Thoracic aorta (tissue), 2 donors: ENCODE data around the gene PLCH1. TPM values are rescaled to one million over a fixed set of nuclear protein-coding genes. Genes with fewer than 3 reads are reported as not detected.

Source experiments
- ATAC-seq: fragments of 150-250 bp; one replicate; pipeline ENCODE4 v1.8.0; 2017; ENCODE audit warnings: low read depth; ENCODE audit not compliant: insufficient number of reproducible peaks, low FRiP score
- DNase-seq: peaks from one replicate; pipeline ENCODE4 v3.0.0-alpha.2; 2020; ENCODE audit warnings: low spot score
- H3K27ac ChIP-seq, 2 donors: fragments of 200-600 bp; sonication (generic); 1 replicate in 1 of 2; 2 replicates in 1 of 2; pipeline ENCODE4 v1.5.1; 2016; ENCODE audit warnings: mild to moderate bottlenecking in 2 of 2, moderate library complexity in 2 of 2
- H3K27me3 ChIP-seq: fragments of 200-600 bp; sonication (generic); replicated peaks from 2 replicates; pipeline ENCODE4 v1.6.0; 2016; ENCODE audit warnings: mild to moderate bottlenecking; ENCODE audit not compliant: insufficient read depth
- H3K36me3 ChIP-seq: fragments of 200-600 bp; sonication (generic); one replicate; pipeline ENCODE4 v1.5.1; 2016
- H3K4me1 ChIP-seq, 2 donors: fragments of 200-600 bp; sonication (generic); 1 replicate in 1 of 2; 2 replicates in 1 of 2; pipeline versions ENCODE4 v1.5.1 to v1.6.0; 2016; ENCODE audit warnings: low read depth in 2 of 2, mild to moderate bottlenecking in 1 of 2; ENCODE audit not compliant: control insufficient read depth in 1 of 2
- H3K4me3 ChIP-seq: fragments of 200-600 bp; sonication (generic); 2 replicates; pipeline ENCODE4 v1.5.1; 2016; ENCODE audit warnings: mild to moderate bottlenecking
- H3K9me3 ChIP-seq: fragments of 200-600 bp; sonication (generic); 2 replicates; pipeline ENCODE4 v1.5.1; 2016
- total RNA-seq, 2 donors: library from RNA; depleted of rRNA; stranded (reverse); fragments of >200 nt; gene quantifications; one replicate each; pipeline versions ENCODE4 v1.1.0 to v1.2.3, GENCODE V29; 2016
- TF ChIP-seq, protein P1 (sequence below): fragments of 200-600 bp; sonication (generic); IDR thresholded peaks from one replicate; pipeline ENCODE4 v1.5.1; 2019; ENCODE audit warnings: antibody characterized with exemption

The PLCH1 gene
- total RNA-seq, 2 donors from 2014 or later = 0.28 TPM; not detected in 1

DNA sequence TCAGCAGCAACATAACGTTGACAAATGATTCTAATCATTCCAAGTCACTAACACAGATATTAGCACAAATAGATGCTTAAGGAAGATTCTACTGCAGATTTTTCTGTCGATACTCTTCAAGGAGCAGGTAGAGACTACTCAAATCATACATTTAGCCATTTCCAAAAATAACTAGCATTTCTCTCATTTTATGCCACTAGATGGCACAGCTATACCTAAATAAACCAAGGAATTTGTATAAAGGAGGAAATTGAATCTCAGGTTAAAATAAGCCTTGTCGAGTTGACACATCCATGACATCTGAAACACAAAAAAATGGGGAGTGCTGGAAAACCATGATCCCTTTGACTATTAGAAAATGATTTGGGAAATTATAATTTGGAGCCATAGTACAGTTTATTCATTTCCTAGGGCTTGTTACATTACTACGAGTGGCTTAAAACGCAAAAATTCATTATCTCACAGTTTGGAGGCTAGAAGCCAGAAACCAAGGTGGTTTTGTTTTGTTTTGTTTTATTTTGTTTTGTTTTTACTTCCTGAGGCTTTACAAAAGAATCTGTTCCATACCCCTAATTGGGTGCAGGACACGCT, 391.9 kb downstream of the PLCH1 start:
- no peaks in the 10 kb centered on the region for H3K36me3 ChIP-seq
- no peak overlapping the region for H3K4me3 ChIP-seq
- ATAC-seq = no peak
- H3K27ac ChIP-seq = no peak overlapping the region
- H3K9me3 ChIP-seq = no peaks in the 10 kb centered on the region
- TF ChIP-seq, protein P1, sequence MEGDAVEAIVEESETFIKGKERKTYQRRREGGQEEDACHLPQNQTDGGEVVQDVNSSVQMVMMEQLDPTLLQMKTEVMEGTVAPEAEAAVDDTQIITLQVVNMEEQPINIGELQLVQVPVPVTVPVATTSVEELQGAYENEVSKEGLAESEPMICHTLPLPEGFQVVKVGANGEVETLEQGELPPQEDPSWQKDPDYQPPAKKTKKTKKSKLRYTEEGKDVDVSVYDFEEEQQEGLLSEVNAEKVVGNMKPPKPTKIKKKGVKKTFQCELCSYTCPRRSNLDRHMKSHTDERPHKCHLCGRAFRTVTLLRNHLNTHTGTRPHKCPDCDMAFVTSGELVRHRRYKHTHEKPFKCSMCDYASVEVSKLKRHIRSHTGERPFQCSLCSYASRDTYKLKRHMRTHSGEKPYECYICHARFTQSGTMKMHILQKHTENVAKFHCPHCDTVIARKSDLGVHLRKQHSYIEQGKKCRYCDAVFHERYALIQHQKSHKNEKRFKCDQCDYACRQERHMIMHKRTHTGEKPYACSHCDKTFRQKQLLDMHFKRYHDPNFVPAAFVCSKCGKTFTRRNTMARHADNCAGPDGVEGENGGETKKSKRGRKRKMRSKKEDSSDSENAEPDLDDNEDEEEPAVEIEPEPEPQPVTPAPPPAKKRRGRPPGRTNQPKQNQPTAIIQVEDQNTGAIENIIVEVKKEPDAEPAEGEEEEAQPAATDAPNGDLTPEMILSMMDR = peak; percentile 43
- no peaks in the 10 kb centered on the region for H3K4me1 ChIP-seq
- no peaks in the 10 kb centered on the region for H3K27me3 ChIP-seq
- DNase-seq = no peak

DNA sequence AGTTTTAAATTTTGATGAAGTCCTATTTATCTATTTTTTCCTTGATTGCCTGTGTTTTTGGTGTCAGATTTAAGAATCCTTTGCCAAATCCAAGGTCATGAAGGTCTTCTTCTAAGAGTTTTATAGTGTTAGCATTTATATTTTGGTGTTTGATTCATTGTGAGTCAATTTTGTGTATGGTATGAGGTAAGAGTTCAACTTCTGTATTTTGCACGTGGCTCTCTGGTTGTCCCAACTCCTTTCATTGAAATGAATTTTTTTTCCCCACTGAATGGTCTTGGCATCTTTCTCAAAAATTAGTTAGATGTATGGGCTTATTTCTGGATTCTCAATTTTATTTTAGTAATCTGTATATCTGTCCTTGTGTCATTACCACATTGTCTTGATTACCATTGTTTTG, 394.3 kb downstream of the PLCH1 start:
- TF ChIP-seq, protein P1 = no peak
- no peaks in the 10 kb centered on the region for H3K4me1 ChIP-seq
- DNase-seq = no peak
- H3K4me3 ChIP-seq = no peak overlapping the region
- H3K27ac ChIP-seq = no peak overlapping the region
- no peaks in the 10 kb centered on the region for H3K27me3 ChIP-seq
- no peak for ATAC-seq
- H3K36me3 ChIP-seq = no peaks in the 10 kb centered on the region
- no peaks in the 10 kb centered on the region for H3K9me3 ChIP-seq

DNA sequence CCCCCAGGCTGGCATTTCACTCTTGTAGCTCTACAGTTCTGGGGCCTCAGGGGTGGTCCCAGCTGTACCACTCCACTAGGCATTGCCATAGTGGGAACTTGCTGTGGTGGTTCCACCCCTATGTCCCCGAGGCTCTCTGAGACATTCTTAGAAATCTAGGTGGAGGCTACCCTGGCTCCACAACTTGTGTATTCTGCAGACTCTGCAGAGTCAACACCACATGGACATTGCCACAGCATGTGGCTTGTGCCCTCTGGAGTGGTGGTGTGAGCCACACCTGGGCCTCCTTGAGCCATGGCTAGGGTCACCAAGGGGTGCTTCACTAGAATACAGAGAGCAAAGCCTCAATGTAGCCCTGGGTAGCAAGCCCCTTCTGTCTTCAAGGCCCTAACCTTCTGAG, 397.0 kb downstream of the PLCH1 start:
- H3K4me1 ChIP-seq = no peaks in the 10 kb centered on the region
- DNase-seq (no peak), ATAC-seq (no peak)
- no peaks in the 10 kb centered on the region for H3K36me3 ChIP-seq
- no peaks in the 10 kb centered on the region for H3K27me3 ChIP-seq
- H3K9me3 ChIP-seq = no peaks in the 10 kb centered on the region
- no peak overlapping the region for H3K27ac ChIP-seq
- no peak overlapping the region for H3K4me3 ChIP-seq
- TF ChIP-seq, protein P1 = no peak

DNA sequence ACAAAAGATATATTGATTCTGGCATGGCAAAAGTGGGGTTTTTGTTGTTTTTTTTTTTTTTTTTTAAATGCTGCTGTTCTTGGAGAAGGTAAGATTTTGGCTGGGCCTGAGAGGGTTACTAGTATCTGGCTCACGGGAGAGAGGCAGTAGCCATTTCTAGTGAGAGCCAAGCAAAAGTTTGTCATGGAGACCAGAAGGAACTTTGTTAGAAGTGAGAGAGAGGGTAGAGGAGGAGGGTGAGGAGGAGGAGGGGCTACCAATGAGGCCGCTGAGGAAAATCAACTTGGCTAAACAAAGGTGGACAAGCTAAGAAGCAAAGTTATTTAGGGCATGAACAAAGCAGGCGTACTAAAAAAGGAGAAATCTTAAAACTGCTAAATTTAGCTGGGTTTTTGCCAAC, 402.5 kb downstream of the PLCH1 start:
- no peaks in the 10 kb centered on the region for H3K9me3 ChIP-seq
- no peaks in the 10 kb centered on the region for H3K36me3 ChIP-seq
- DNase-seq = no peak
- no peaks in the 10 kb centered on the region for H3K27me3 ChIP-seq
- no peak for ATAC-seq
- H3K4me3 ChIP-seq = no peak overlapping the region
- no peaks in the 10 kb centered on the region for H3K4me1 ChIP-seq
- H3K27ac ChIP-seq = no peak overlapping the region
- TF ChIP-seq, protein P1 = no peak

DNA sequence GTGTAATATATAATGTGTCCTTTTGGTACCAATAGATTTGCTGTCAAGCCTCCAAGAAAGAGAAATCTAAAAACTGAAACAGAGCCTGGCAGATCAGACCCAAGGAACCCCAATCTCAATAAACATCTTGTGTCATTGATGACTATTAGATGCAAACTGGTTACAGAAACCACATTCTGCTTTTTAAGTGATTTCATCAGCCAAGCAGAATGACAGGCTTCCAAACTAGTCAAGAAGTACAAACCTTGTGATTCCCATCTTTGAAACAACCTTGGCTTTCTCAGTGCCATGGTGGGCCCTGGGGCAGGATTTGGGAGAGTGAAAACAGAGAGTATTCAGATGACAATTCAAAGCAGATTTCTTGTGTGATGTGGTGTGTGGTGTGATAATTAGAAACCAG, 405.8 kb downstream of the PLCH1 start:
- DNase-seq (no peak), ATAC-seq (no peak)
- no peaks in the 10 kb centered on the region for H3K36me3 ChIP-seq
- H3K4me1 ChIP-seq = no peaks in the 10 kb centered on the region
- no peak overlapping the region for H3K4me3 ChIP-seq
- H3K9me3 ChIP-seq = no peaks in the 10 kb centered on the region
- H3K27ac ChIP-seq = no peak overlapping the region
- TF ChIP-seq, protein P1 = no peak
- no peaks in the 10 kb centered on the region for H3K27me3 ChIP-seq
